ENCODE data around the gene ZNF445. TPM values are rescaled to one million over a fixed set of nuclear protein-coding genes. Genes with fewer than 3 reads are reported as not detected.
"Not testable (repeated sequence)": the region's sequence is repeated elsewhere in the genome, so short reads cannot be mapped to it uniquely, and the experiment has no call there.

The ZNF445 gene
- total RNA-seq, 1 donor = 9.5 TPM

DNA sequence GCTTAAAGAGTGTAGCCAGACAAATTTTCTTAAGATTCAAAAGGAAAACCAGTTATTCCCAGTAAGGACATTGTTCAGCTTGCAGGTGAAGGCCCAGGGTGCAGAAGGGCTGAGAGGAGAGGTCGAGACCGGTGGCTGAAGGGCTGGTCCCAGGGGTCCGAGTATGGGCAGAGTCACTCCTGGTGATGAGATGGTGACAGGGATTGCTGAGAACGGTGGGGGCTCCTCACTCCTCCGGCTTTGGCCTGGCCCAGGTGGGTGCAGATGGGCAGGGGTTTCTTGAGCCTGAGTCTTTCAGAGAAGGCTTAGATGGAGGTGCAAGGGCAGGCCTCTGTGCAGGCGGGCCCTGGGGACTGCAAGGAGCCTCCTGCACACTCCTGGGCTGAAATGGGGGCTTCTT, 56.2 kb downstream of the ZNF445 start:
- TF ChIP-seq, protein P1, sequence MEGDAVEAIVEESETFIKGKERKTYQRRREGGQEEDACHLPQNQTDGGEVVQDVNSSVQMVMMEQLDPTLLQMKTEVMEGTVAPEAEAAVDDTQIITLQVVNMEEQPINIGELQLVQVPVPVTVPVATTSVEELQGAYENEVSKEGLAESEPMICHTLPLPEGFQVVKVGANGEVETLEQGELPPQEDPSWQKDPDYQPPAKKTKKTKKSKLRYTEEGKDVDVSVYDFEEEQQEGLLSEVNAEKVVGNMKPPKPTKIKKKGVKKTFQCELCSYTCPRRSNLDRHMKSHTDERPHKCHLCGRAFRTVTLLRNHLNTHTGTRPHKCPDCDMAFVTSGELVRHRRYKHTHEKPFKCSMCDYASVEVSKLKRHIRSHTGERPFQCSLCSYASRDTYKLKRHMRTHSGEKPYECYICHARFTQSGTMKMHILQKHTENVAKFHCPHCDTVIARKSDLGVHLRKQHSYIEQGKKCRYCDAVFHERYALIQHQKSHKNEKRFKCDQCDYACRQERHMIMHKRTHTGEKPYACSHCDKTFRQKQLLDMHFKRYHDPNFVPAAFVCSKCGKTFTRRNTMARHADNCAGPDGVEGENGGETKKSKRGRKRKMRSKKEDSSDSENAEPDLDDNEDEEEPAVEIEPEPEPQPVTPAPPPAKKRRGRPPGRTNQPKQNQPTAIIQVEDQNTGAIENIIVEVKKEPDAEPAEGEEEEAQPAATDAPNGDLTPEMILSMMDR (IDR thresholded peaks at IDR 0.05; ENCODE audit: insufficient read depth, low read depth, low read length) = no peak
- DNase-seq (ENCODE audit: low read depth) = no peak

DNA sequence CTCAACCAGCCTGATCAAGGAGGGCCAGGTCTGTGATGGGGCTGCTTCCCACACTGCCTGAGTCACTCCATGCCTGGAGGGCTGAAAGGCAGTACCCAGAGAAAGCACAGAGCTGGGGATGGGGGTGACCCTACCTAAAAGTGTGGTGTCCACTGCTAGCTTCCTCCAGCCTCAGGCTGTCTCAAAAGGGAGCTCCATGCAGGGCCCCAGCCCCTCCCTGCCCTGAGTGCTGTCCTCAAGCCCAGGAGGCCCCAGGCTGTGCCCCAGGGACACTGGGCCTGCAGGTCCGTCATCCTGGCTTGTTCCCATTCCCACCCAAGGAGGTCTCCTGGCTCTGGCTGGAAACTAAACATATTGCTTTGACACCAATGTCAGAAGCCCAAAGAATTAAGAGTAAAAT, 56.8 kb downstream of the ZNF445 start:
- TF ChIP-seq, protein P1 (IDR thresholded peaks at IDR 0.05; ENCODE audit: insufficient read depth, low read depth, low read length) = no peak
- DNase-seq (ENCODE audit: low read depth) = no peak
- H3K4me3 ChIP-seq (ENCODE audit: low read depth, low read length) = no peak overlapping the region

More for the DNA sequence above, 56.2 kb downstream of the ZNF445 start:
- H3K4me3 ChIP-seq (ENCODE audit: low read depth, low read length) = no peak overlapping the region

DNA sequence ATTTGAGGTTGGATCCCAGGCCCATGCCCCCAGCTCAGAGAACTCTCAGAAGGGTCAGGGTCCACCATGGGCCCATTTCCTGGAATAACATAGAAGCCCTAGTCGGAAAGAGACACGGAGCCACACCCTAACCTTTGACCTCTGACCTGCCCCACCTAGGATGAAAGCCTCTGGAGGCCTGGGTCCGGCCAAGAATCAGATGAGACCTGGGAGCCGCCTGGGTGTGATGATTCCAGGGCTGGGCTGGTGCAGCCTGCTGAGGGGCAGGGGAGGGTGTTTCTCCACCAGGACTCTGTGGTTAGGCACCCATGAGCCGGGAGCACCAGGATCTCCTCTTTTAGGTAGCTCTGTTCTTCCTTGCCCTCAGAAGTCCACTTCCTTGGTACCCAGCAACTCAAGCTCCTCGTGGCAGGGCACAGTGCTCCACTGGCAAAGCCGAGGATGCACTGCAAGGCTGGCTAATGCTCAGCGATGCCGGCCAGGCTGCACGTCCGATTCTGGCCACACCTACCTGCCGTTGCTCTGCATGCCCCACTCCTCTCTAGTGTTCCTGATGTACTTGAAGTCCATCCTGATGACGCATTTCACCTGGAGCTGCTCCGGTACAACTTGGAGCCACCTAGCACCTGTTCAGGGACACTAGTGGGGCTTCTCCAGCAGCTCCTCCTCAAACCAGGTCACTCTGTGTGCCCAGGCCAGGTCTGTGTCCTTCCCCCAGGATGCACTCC, 57.4 kb downstream of the ZNF445 start:
- TF ChIP-seq, protein P1 (IDR thresholded peaks at IDR 0.05; ENCODE audit: insufficient read depth, low read depth, low read length) = no peak
- H3K4me3 ChIP-seq (ENCODE audit: low read depth, low read length) = no peak overlapping the region
- DNase-seq (ENCODE audit: low read depth) = no peak

DNA sequence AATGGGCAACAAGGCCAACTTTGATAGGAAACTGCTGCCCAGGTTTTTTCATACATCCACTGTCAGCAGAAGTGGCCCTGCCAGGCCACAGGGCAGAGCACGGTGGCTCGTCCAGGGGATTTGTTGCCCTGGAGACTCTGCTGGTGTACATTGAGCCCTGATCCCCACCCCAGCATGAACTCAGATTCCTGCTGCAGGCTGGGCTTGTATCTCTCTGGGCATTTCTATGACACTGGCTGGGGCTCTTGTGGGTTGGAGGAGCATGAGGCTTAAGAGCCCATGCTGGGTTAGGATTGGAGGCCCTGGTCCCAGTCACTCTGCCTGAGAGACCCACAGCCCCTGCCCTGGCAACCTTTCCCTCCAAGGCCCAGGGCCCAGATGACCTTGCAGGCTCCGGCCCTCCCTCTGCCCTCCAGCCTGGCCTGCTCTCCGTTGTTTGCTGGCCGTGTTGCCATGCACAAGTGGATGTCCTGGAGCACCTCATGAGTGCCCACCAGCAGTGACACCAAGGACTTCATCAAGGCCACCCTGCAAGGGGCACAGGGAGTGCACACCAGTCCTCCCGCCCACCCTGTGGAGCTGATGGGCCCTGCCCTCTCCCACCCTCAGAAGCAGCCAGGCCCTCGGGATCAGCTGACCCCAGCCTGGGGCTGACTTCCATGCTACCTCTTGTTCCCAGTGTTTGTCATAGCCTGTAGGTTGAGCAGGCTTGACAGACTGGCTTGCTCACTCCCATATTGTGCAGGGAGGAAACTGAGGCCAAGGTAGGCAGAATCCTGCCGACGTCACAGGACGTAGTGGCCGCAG, 58.2 kb downstream of the ZNF445 start:
- H3K4me3 ChIP-seq (ENCODE audit: low read depth, low read length) = no peak overlapping the region
- TF ChIP-seq, protein P1 (IDR thresholded peaks at IDR 0.05; ENCODE audit: insufficient read depth, low read depth, low read length) = no peak
- DNase-seq (ENCODE audit: low read depth) = no peak

DNA sequence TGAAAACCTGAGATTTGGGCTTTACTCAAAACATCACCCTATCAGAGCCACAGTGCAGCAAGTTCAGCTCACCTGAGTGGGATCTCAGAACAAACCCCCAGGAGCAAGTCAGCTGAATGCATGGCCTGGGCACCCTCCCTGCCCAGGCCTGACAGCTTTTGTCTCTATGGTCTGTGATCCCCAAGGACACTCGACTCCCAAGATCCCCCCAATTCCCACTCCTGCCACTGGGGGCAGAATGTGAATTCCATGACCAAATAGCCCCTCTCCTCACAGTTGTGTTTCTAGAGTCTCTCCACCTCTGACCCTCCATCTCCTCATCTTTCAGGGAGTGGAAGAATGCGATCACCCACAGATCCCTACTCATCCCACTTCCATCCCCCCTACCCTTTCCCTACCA, 58.9 kb downstream of the ZNF445 start:
- H3K4me3 ChIP-seq (ENCODE audit: low read depth, low read length) = no peak overlapping the region
- DNase-seq (ENCODE audit: low read depth) = no peak
- TF ChIP-seq, protein P1 (IDR thresholded peaks at IDR 0.05; ENCODE audit: insufficient read depth, low read depth, low read length) = peak; percentile 43

DNA sequence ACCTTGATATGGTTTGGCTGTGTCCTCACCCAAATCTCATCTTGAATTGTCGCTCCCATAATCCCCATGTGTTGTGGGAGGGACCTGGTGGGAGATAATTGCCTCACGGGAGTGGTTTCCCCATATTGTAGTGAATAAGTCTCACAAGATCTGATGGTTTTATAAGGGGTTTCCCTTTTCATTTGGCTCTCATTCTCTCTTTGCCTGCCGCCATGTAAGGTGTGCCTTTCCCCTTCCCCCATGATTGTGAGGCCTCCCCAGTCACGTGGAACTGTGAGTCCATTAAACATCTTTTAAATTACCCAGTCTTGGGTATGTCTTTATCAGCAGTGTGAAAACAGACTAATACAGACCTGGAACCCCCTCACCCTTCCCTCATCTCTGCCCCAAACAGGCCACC, 59.4 kb downstream of the ZNF445 start:
- DNase-seq (ENCODE audit: low read depth); H3K4me3 ChIP-seq (ENCODE audit: low read depth, low read length): not testable (repeated sequence)
